Central memory CD8-positive, alpha-beta T cell (primary cell): ENCODE data around the gene HAND2.
A peak's percentile ranks its signal among the peaks of the same experiment; 100 is the strongest.

ENCODE experiments used
- ATAC-seq: fragments of 150-1000 bp; cut with Tn5 transposase; replicated peaks from 2 replicates; pipeline ENCODE4 v1.10.0; 2022; ENCODE audit warnings: mild to moderate bottlenecking, moderate FRiP score, moderate number of reproducible peaks; ENCODE audit not compliant: poor library complexity, severe bottlenecking; ENCODE audit errors: extremely low read depth
- DNase-seq, 2 donors: peaks; one replicate each; pipeline ENCODE4 v3.0.0; 2021; ENCODE audit warnings: low spot score in 2 of 2
- H3K27ac Mint-ChIP-seq: one replicate; pipeline ENCODE4 v1.8.0; 2022; ENCODE audit warnings: low read depth, mild to moderate bottlenecking, moderate library complexity, mixed read lengths
- H3K27me3 Mint-ChIP-seq: one replicate; pipeline ENCODE4 v1.8.0; 2022; ENCODE audit warnings: mixed read lengths
- H3K36me3 Mint-ChIP-seq: one replicate; pipeline ENCODE4 v1.8.0; 2022; ENCODE audit warnings: mild to moderate bottlenecking, moderate library complexity, mixed read lengths; ENCODE audit not compliant: insufficient read depth
- H3K4me1 Mint-ChIP-seq: one replicate; pipeline ENCODE4 v1.8.0; 2022; ENCODE audit warnings: mixed read lengths
- H3K4me3 Mint-ChIP-seq: one replicate; pipeline ENCODE4 v1.8.0; 2022; ENCODE audit warnings: mild to moderate bottlenecking, moderate library complexity, mixed read lengths
- H3K9me3 Mint-ChIP-seq: one replicate; pipeline ENCODE4 v1.8.0; 2022; ENCODE audit warnings: mixed read lengths

The HAND2 gene

DNA sequence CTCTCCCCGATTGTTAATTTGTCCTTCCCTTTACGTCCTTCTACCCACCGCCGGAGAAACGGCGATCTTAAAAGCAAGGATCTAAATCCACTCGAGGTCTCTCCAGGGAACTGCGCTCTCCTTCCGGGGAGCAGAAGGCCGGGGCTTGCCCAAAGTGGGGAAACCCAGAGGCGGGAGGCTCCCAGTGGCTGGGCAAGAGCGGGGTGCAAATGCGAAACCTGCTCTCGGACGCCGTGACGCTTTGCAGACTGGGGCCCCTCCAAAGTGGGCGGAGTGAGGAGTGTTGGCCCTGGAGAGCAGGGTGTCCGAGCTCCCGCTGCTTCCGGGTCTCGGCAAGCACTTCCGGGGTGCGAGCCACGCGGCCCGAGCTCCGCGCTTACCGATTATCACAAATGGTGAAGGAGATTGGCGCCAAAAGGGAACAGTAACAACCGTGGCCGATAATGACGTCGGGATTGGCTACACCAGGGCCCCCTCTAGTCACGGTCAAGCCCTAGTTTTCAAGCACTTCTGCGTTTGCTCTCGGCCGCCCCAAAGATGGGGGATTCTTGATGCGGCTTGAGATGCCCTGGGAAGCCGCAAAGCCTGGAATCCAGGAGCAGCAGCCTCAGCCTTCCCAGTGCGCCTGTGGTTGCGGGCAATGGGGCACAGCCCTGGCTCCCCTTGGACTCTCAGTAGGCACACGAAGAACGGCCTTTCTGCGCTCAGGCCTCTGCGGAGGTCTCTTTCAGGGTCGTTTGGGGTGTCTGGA is 29.0 kb downstream of the HAND2 start:
- Mint-ChIP-seq H3K36me3 (no peaks in the 10 kb centered on the region), H3K4me3 (peak overlapping the region; percentile 49), H3K4me1 (no peaks in the 10 kb centered on the region), H3K27me3 (peaks cover 71% of the 10 kb centered on the region), H3K9me3 (no peaks in the 10 kb centered on the region), H3K27ac (no peak overlapping the region)
- no peak for DNase-seq
- no peak for ATAC-seq

DNA sequence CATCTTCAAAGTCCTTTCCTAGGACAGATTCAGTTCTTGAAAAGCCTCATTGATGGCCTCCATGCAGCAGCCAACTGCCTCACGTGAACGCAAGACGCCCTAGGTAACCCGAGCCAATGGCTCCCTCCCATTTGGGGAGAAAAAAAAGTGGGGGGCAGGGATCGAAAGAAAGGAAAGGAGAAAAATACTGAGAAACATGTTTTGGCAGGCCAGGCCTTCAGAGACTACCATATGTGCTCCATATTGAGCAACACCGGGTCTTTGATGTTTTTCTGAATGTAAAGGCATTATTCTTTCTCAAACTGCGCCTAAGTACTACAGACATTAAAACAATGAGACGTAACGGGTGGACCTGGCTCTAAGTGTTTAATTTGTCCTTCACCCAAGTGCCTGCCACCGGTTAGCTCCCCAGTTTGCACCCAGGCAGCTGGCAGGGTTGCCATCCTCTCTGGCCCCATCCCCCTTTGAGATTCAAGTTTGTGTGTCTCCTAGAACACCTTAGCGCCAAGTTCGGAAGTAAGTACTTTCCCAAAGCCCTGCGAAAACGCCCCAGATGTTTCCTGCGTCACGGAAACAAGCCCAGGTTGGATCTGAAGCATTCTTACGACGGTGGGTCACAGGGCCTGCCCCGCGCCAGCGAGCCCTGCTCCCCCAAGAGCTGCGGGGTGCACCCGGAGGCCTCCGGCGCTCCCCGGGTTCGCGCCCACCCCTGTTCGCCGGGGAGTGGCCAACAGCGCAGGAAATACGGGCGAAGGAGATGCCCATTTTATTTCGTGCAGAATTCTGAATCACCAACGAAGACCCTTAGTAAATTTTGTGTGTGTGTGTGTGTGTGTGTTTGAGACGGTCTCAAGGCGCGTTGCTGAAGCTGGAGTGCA is 30.1 kb downstream of the HAND2 start:
- H3K4me3 Mint-ChIP-seq = no peak overlapping the region
- DNase-seq (no peak), ATAC-seq (no peak)
- peaks cover 66% of the 10 kb centered on the region for H3K27me3 Mint-ChIP-seq
- no peaks in the 10 kb centered on the region for H3K9me3 Mint-ChIP-seq
- H3K27ac Mint-ChIP-seq = no peak overlapping the region
- no peaks in the 10 kb centered on the region for H3K4me1 Mint-ChIP-seq
- no peaks in the 10 kb centered on the region for H3K36me3 Mint-ChIP-seq

DNA sequence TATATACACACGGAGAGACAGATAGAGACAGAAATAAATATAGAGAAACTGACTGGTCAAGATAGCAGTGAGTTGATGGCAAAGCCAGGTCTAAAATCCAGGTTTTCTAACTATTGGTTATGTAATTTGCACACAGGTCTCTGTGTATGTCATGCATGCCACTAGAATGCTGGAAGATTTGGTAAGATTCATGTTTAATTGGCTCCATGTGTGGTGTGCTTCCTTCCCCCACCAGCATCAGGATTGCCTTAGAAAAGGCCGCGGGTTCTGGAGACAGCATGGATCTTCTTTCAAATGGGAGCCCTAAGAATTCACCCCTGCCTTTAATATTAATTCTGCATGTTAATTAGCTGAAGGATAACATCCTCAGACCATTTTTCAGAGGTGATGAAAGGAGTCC is 31.3 kb downstream of the HAND2 start:
- peaks cover 64% of the 10 kb centered on the region for H3K27me3 Mint-ChIP-seq
- H3K9me3 Mint-ChIP-seq = no peaks in the 10 kb centered on the region
- no peak overlapping the region for H3K4me3 Mint-ChIP-seq
- ATAC-seq (no peak), DNase-seq (no peak)
- H3K27ac Mint-ChIP-seq = no peak overlapping the region
- H3K36me3 Mint-ChIP-seq = peaks cover 2% of the 10 kb centered on the region
- H3K4me1 Mint-ChIP-seq = peaks cover 8% of the 10 kb centered on the region

DNA sequence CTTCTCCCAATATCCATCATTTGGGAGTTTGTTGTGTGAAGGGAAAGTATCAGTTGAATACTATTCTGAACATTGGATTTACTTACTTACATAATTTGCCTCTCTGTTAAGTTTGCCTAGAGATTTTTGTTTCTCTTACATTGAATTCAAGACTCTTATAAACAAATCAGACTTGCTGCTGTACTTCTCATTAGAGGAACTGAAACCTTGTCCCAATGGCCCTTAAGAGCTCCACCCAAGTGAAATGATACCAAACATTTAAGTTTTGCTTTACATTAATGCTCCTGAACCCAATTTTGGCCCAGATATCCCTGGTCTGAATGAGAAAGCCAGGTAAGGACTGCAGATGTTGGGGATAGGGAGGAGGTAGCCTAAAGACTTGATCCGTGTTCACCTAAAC is 32.0 kb downstream of the HAND2 start:
- DNase-seq (no peak), ATAC-seq (no peak)
- Mint-ChIP-seq H3K36me3 (peaks cover 2% of the 10 kb centered on the region), H3K27me3 (peaks cover 56% of the 10 kb centered on the region), H3K4me3 (no peak overlapping the region), H3K4me1 (peaks cover 9% of the 10 kb centered on the region), H3K27ac (no peak overlapping the region), H3K9me3 (no peaks in the 10 kb centered on the region)

DNA sequence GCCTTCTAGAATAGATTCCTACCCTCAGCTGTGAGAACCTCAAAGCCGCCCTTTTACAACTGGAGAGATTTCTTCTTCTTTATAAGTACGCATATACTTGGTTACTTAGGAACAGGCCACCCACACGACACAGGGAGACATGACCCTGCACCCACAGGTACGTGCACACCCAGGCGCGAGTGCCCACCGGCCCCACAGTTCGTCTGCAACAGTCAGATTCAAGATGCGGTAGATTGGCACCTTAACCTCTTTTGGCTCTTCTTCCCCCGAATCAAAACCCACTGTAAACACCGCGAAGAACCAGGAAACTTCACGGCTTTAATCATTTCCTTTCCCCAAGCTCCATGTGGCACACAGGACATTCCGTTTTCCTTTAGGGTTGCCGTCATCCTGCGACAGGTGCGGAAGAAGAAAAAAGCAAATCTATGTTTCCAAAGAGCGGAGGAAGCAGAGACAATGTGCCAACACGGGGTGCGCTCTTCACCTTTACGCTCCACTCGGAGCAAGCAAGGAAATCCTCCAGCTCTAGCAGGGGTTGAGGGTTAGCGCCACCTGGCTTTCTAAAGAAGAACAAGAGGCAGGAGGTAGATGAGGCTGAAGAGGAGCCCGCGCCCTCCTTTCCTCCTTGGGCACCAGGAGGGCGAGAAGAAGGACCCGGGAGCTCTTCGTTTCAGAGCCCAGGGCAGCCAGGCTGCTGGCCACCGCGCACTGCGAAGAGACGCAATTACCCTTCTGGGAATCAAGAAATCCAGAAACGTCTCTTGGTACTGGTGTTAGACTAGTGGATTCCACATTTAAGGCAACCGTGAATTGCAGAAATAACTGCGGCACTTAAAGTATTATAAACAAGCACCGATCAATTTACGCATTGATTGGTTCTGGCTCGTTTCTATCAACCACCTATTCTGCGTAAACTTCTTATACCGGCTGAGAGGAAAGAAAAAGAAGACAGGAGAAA is 35.7 kb downstream of the HAND2 start:
- H3K9me3 Mint-ChIP-seq = no peaks in the 10 kb centered on the region
- DNase-seq (no peak), ATAC-seq (peak; percentile 85)
- peaks cover 34% of the 10 kb centered on the region for H3K27me3 Mint-ChIP-seq
- H3K27ac Mint-ChIP-seq = no peak overlapping the region
- H3K36me3 Mint-ChIP-seq = peaks cover 2% of the 10 kb centered on the region
- peak overlapping the region; percentile 82 for H3K4me3 Mint-ChIP-seq
- peaks cover 14% of the 10 kb centered on the region for H3K4me1 Mint-ChIP-seq

DNA sequence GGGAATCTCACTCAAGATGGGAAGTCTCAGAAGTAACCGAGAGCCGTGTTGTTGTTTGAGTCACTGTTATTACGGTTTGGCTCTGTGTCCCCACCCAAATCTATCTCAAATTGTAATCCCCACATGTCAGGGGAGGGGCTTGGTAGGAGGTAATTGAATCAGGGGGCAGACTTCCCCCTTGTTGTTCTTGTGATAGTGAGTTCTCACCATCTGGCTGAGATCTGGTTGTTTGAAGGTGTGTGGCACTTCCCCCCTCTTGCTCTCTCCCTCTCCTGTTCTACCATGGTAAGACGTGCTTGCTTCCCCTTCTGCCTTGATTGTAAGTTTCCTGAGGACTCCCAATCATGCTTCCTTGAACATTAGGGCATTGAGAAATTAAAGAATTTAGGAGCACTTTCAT is 37.0 kb downstream of the HAND2 start:
- Mint-ChIP-seq H3K4me3 (no peak overlapping the region), H3K27ac (no peak overlapping the region), H3K27me3 (peaks cover 34% of the 10 kb centered on the region), H3K36me3 (peaks cover 2% of the 10 kb centered on the region), H3K9me3 (no peaks in the 10 kb centered on the region), H3K4me1 (peaks cover 14% of the 10 kb centered on the region)
- ATAC-seq = no peak
- DNase-seq = no peak

DNA sequence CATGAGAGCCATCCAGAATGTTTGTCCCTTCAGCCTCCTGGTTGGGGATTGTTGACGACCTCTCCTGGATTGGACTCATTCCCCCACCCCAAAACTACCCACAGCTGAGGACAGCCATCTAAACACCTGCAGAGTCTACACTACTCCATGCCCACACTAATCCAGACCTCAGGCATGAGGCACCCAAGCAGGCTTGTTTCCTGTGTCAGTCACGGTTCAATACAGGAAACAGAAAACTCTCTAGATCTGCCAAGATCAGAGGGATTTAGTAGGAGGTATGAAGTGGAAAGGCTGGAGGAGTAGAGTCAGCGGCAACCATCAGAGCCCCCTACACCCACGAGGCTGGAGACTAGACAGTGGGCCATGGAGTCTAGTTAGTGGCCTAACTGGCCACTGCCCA is 37.7 kb downstream of the HAND2 start:
- peaks cover 29% of the 10 kb centered on the region for H3K27me3 Mint-ChIP-seq
- DNase-seq (no peak), ATAC-seq (no peak)
- peaks cover 2% of the 10 kb centered on the region for H3K36me3 Mint-ChIP-seq
- H3K9me3 Mint-ChIP-seq = no peaks in the 10 kb centered on the region
- peaks cover 14% of the 10 kb centered on the region for H3K4me1 Mint-ChIP-seq
- no peak overlapping the region for H3K27ac Mint-ChIP-seq
- no peak overlapping the region for H3K4me3 Mint-ChIP-seq

DNA sequence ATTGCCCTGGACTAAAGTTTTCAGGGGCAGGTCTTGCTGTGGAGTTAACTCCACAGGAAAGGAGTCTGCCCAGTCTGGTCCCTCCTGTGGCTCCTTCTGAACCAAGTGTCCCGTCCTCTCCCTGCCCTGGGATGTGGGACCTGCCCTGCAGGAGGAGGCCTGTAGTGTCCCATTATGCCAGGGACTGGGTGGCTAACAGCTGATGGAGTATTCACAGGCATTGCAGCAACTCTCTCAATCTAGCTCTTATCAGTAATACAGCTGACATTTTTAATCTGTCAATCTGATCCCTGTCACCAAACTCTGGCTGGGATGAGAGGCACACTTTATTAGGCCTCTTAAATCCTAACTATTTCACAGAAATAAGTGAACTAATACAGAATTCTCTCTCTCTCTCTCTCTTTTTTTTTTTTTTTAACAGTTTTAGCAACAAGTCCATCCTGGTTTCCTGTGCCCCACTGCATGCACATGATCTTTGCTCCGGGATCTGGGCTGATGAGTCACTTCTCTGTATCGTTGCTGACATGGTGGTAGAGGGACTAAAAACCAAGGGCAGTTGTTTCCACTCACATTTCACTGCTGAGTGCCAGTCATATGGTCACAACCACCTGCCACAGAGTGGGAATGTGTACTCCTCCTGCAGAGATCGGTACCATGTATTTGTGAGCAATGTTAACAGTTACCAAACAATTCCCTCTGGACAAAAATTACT is 39.1 kb downstream of the HAND2 start:
- ATAC-seq (no peak), DNase-seq (no peak)
- Mint-ChIP-seq H3K4me1 (peaks cover 14% of the 10 kb centered on the region), H3K9me3 (no peaks in the 10 kb centered on the region), H3K27me3 (peaks cover 15% of the 10 kb centered on the region), H3K27ac (peak overlapping the region; percentile 54), H3K4me3 (no peak overlapping the region), H3K36me3 (peaks cover 2% of the 10 kb centered on the region)

DNA sequence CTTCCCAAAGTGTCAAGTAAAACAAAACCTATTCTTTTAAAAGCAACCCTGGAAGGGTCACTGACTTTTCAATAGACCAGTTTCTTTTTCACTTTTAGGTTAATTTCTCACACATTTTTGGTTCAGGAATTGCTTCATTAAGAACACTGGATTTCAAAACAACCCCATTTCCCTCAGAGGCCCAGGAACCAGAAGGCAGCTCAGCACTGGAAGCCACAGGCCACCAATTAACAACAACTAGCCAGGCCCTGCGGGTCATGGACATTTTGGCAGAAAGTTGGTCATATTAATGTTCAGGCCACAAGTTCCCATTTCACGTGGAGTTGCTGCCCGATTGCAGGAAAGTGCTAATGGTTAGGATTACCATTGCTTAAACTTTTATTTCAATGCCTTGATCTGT is 39.8 kb downstream of the HAND2 start:
- H3K27me3 Mint-ChIP-seq = peaks cover 10% of the 10 kb centered on the region
- peaks cover 14% of the 10 kb centered on the region for H3K4me1 Mint-ChIP-seq
- H3K4me3 Mint-ChIP-seq = no peak overlapping the region
- no peak overlapping the region for H3K27ac Mint-ChIP-seq
- no peaks in the 10 kb centered on the region for H3K9me3 Mint-ChIP-seq
- peaks cover 2% of the 10 kb centered on the region for H3K36me3 Mint-ChIP-seq
- DNase-seq = no peak
- no peak for ATAC-seq

DNA sequence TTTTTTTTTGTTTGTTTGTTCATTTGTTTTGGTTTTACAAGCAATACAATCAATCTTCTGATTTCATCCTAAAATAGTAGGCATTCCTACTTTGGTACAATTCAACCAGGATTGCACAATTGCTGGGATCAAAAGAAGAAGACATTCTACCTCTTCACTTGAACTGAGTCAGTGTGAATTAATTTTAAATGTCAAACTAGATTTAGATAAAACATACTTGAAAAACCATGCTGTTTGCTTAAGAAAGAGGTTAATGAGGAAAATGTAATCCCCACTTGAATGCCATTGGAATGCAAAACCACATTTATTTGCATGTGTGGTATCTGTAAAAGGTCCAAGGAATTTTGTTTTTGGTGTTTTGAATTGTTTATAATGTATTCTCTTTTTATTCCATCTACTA is 40.5 kb downstream of the HAND2 start:
- Mint-ChIP-seq H3K4me3 (no peak overlapping the region), H3K9me3 (no peaks in the 10 kb centered on the region), H3K27ac (no peak overlapping the region), H3K4me1 (peaks cover 13% of the 10 kb centered on the region), H3K36me3 (peaks cover 2% of the 10 kb centered on the region), H3K27me3 (peaks cover 7% of the 10 kb centered on the region)
- ATAC-seq (no peak), DNase-seq (no peak)

DNA sequence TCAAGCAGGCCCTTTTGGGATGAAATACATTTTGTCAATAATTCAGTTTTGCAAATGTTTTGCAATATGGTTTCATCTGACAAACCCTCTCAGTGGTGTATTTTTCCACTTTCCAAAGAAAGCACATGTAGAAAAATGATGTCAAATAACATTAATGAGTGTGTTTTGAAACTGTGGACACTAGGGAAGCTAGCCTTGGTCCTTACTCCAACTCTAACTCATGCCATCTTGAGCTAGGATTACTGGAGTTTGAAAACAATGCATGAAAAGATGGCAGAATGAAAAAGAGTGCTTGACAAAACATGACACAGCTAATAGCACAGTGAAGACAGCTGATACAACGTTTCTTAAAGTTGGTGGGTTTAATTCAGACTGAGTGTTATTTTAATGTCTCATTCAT is 41.4 kb downstream of the HAND2 start:
- Mint-ChIP-seq H3K27me3 (no peaks in the 10 kb centered on the region), H3K9me3 (no peaks in the 10 kb centered on the region), H3K36me3 (no peaks in the 10 kb centered on the region), H3K4me1 (peaks cover 5% of the 10 kb centered on the region), H3K27ac (no peak overlapping the region), H3K4me3 (no peak overlapping the region)
- no peak for DNase-seq
- ATAC-seq = no peak

DNA sequence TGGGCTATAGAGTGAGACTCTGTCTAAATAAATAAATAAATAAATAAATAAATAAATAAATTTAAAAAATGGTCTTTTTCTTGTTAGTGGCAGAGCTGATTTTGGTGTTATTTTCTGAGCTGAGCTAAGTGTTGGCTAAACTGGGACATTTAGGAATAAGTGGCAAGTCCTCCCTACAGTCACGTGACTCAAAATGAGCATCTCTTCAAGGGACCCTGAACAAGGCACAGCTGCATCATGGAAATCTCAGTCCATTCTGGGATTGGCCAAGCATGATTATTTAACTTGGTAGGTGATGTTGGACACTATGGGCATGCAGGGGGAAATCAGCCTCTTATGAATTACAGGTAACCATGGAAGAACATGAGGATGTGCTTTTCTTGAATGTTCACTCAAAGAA is 42.0 kb downstream of the HAND2 start:
- Mint-ChIP-seq H3K27me3 (no peaks in the 10 kb centered on the region), H3K36me3 (no peaks in the 10 kb centered on the region), H3K4me1 (peaks cover 5% of the 10 kb centered on the region), H3K4me3 (no peak overlapping the region), H3K27ac (no peak overlapping the region), H3K9me3 (no peaks in the 10 kb centered on the region)
- ATAC-seq (no peak), DNase-seq (no peak)
